DOHH2 (cell line): ENCODE data around the gene DDX1.

Experiments used
- H3F3A ChIP-seq: fragments of 200-600 bp; sonication (generic), shearing (Covaris generic); 2 replicates; pipeline ENCODE4 v1.6.0; 2016; ENCODE audit warnings: antibody characterized with exemption, mild to moderate bottlenecking; ENCODE audit not compliant: control insufficient read depth, insufficient read depth
- H3K27ac ChIP-seq: fragments of 200-600 bp; sonication (generic); 2 replicates; pipeline ENCODE4 v1.5.1; 2014; ENCODE audit warnings: low read depth, mild to moderate bottlenecking, low read length, moderate library complexity
- H3K27me3 ChIP-seq: fragments of 200-600 bp; sonication (generic); 2 replicates; pipeline ENCODE4 v1.6.1; 2014; ENCODE audit warnings: mild to moderate bottlenecking, low read length, mixed read lengths; ENCODE audit not compliant: control insufficient read depth
- H3K36me3 ChIP-seq: fragments of 200-600 bp; sonication (generic); 2 replicates; pipeline ENCODE4 v1.6.1; 2014; ENCODE audit warnings: mild to moderate bottlenecking, low read length, moderate library complexity, mixed read lengths; ENCODE audit not compliant: control insufficient read depth
- H3K4me1 ChIP-seq: fragments of 200-600 bp; sonication (generic); 2 replicates; pipeline ENCODE4 v1.6.1; 2014; ENCODE audit warnings: mild to moderate bottlenecking, low read length, mixed read lengths; ENCODE audit not compliant: control insufficient read depth
- H3K4me2 ChIP-seq: fragments of 200-600 bp; sonication (generic); 2 replicates; pipeline ENCODE4 v1.6.0; 2014; ENCODE audit warnings: mild to moderate bottlenecking, low read length, moderate library complexity
- H3K4me3 ChIP-seq: fragments of 200-600 bp; sonication (generic); 2 replicates; pipeline ENCODE4 v1.5.1; 2014; ENCODE audit warnings: mild to moderate bottlenecking, low read length, mixed read lengths
- H3K79me2 ChIP-seq: fragments of 200-600 bp; sonication (generic); 2 replicates; pipeline ENCODE4 v1.6.1; 2014; ENCODE audit warnings: mild to moderate bottlenecking, low read length, mixed read lengths; ENCODE audit not compliant: control insufficient read depth
- H3K9me2 ChIP-seq: fragments of 200-600 bp; sonication (generic); replicated peaks from 2 replicates; pipeline ENCODE4 v1.6.1; 2014; ENCODE audit warnings: mild to moderate bottlenecking, low read length, mixed read lengths; ENCODE audit not compliant: control insufficient read depth
- H3K9me3 ChIP-seq: fragments of 200-600 bp; sonication (generic); 2 replicates; pipeline ENCODE4 v1.6.1; 2014; ENCODE audit warnings: antibody characterized with exemption, low read length, mixed read lengths; ENCODE audit not compliant: control insufficient read depth, insufficient read depth
- H4K20me1 ChIP-seq: fragments of 200-600 bp; sonication (generic); 2 replicates; pipeline ENCODE4 v1.6.0; 2014; ENCODE audit warnings: low read depth, mild to moderate bottlenecking, antibody characterized with exemption, low read length, moderate library complexity; ENCODE audit not compliant: control insufficient read depth, insufficient read depth
- EZH2phosphoT487 ChIP-seq: fragments of 200-600 bp; sonication (generic); IDR thresholded peaks from 2 replicates; pipeline ENCODE4 v1.6.1; 2017; ENCODE audit warnings: borderline replicate concordance, mild to moderate bottlenecking, antibody characterized with exemption, low read length, moderate library complexity, mixed read lengths
- TF ChIP-seq, protein P1 (sequence below): fragments of 200-600 bp; sonication (generic); IDR thresholded peaks from one replicate; pipeline ENCODE4 v1.5.1; 2014; ENCODE audit warnings: antibody characterized with exemption, mild to moderate bottlenecking, low read depth, low read length; ENCODE audit not compliant: poor library complexity, severe bottlenecking

DDX1 gene

GRCh38 chr2:15544227-15544626, 47.4 kb upstream of the DDX1 start:
- no peaks in the 10 kb centered on the region for H3K79me2 ChIP-seq
- no peaks in the 10 kb centered on the region for H3K9me2 ChIP-seq

GRCh38 chr2:15546297-15547098, 45.2 kb upstream of the DDX1 start:
- Histone ChIP-seq H3K36me3 (no peaks in the 10 kb centered on the region), H3K9me2 (no peaks in the 10 kb centered on the region), H3K27me3 (no peaks in the 10 kb centered on the region), H3K27ac (no peak overlapping the region), H3F3A (no peaks in the 10 kb centered on the region), H3K4me3 (no peak overlapping the region), H3K9me3 (no peaks in the 10 kb centered on the region), H3K4me1 (no peaks in the 10 kb centered on the region), H3K79me2 (no peaks in the 10 kb centered on the region), H3K4me2 (no peak overlapping the region), H4K20me1 (no peaks in the 10 kb centered on the region)
- TF ChIP-seq EZH2phosphoT487: no peak
- TF ChIP-seq, protein P1, sequence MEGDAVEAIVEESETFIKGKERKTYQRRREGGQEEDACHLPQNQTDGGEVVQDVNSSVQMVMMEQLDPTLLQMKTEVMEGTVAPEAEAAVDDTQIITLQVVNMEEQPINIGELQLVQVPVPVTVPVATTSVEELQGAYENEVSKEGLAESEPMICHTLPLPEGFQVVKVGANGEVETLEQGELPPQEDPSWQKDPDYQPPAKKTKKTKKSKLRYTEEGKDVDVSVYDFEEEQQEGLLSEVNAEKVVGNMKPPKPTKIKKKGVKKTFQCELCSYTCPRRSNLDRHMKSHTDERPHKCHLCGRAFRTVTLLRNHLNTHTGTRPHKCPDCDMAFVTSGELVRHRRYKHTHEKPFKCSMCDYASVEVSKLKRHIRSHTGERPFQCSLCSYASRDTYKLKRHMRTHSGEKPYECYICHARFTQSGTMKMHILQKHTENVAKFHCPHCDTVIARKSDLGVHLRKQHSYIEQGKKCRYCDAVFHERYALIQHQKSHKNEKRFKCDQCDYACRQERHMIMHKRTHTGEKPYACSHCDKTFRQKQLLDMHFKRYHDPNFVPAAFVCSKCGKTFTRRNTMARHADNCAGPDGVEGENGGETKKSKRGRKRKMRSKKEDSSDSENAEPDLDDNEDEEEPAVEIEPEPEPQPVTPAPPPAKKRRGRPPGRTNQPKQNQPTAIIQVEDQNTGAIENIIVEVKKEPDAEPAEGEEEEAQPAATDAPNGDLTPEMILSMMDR: peak; percentile 71

More at GRCh38 chr2:15544227-15544626, 47.4 kb upstream of the DDX1 start:
- Histone ChIP-seq H3K36me3 (no peaks in the 10 kb centered on the region; the same call in 1 of the 2 replicates), H3K27me3 (no peaks in the 10 kb centered on the region), H3K9me3 (no peaks in the 10 kb centered on the region), H3K4me1 (peaks cover 15% of the 10 kb centered on the region), H3K27ac (no peak overlapping the region), H3K4me2 (no peak overlapping the region), H3F3A (no peaks in the 10 kb centered on the region; the same call in 1 of the 2 replicates), H4K20me1 (no peaks in the 10 kb centered on the region), H3K4me3 (no peak overlapping the region)
- TF ChIP-seq, protein P1: no peak
- TF ChIP-seq EZH2phosphoT487: no peak

GRCh38 chr2:15547115-15547876, 44.4 kb upstream of the DDX1 start:
- H3K4me2 ChIP-seq: no peak overlapping the region
- H3F3A ChIP-seq: no peaks in the 10 kb centered on the region
- no peaks in the 10 kb centered on the region for H3K9me2 ChIP-seq
- no peaks in the 10 kb centered on the region for H3K4me1 ChIP-seq
- no peak for TF ChIP-seq EZH2phosphoT487
- TF ChIP-seq, protein P1: no peak
- H3K4me3 ChIP-seq: no peak overlapping the region
- H4K20me1 ChIP-seq: no peaks in the 10 kb centered on the region
- H3K27ac ChIP-seq: no peak overlapping the region
- peaks cover 1% of the 10 kb centered on the region; the same call in 1 of the 2 replicates for H3K36me3 ChIP-seq
- no peaks in the 10 kb centered on the region for H3K79me2 ChIP-seq
- no peaks in the 10 kb centered on the region for H3K27me3 ChIP-seq
- no peaks in the 10 kb centered on the region for H3K9me3 ChIP-seq
